RWPE1 (cell line): ENCODE measurements around the gene SLC26A1.

Source experiments
- CTCF ChIA-PET: fragments of 350-600 bp; sonication (Branson Sonifier 250); formaldehyde crosslinking; extraction: SDS; loops from one replicate; lab custom pipeline; 2021; lab: Yijun Ruan, JAX
- POLR2A ChIA-PET: fragments of 400-600 bp; formaldehyde crosslinking; extraction: SDS; loops from one replicate; lab custom pipeline; 2020; ENCODE audit warnings: antibody characterized with exemption; ENCODE audit not compliant: low non-redundant PET; lab: Yijun Ruan, JAX
- DNase-seq: peaks from one replicate; pipeline ENCODE4 v3.0.0; 2012; ENCODE audit warnings: low spot score
- H3K27ac ChIP-seq: fragments of 450-650 bp; 2 replicates; pipeline ENCODE4 v1.5.1; 2017
- CTCF ChIP-seq: fragments of 450-650 bp; conservative IDR thresholded peaks from 2 replicates; pipeline ENCODE4 v1.5.1; 2017; ENCODE audit warnings: low read depth, mild to moderate bottlenecking

Gene SLC26A1

GRCh38 chr4:961351-962230 lies 31.6 kb downstream of the SLC26A1 start:
- POLR2A ChIA-PET = no interaction called here
- CTCF ChIA-PET = interaction anchor here (0.6 kb wide), 1 partner anchor 19 kb away, joined by 8 read pairs; no protein-coding TSS in a partner anchor
- TF ChIP-seq CTCF = no peak
- H3K27ac ChIP-seq = peak overlapping the region; percentile 58
- DNase-seq = peak; percentile 40

- POLR2A ChIA-PET = no interaction called here
- TF ChIP-seq CTCF = no peak
- no peak overlapping the region; the same call in 1 of the 2 replicates for H3K27ac ChIP-seq
- CTCF ChIA-PET = interaction anchor here (0.6 kb wide), 1 partner anchor 19 kb away, joined by 8 read pairs; no protein-coding TSS in a partner anchor
- DNase-seq = no peak
These were observed 32.4 kb downstream of the SLC26A1 start for GRCh38 chr4:960636-961350.

- peak overlapping the region; percentile 21; the same call in 1 of the 2 replicates for H3K27ac ChIP-seq
- no peak for TF ChIP-seq CTCF
- CTCF ChIA-PET = no interaction called here
- DNase-seq = no peak
- POLR2A ChIA-PET = no interaction called here
These were observed 33.0 kb downstream of the SLC26A1 start for GRCh38 chr4:960140-960635.

GRCh38 chr4:959338-960139 lies 33.7 kb downstream of the SLC26A1 start:
- POLR2A ChIA-PET = no interaction called here
- CTCF ChIA-PET = no interaction called here
- DNase-seq = no peak
- TF ChIP-seq CTCF = no peak
- peak overlapping the region; percentile 21; the same call in 1 of the 2 replicates for H3K27ac ChIP-seq

GRCh38 chr4:958696-959337 lies 34.4 kb downstream of the SLC26A1 start:
- no peak overlapping the region for H3K27ac ChIP-seq
- ChIA-PET CTCF (no interaction called here), POLR2A (no interaction called here)
- no peak for TF ChIP-seq CTCF
- no peak for DNase-seq

- no peak for TF ChIP-seq CTCF
- ChIA-PET CTCF (no interaction called here), POLR2A (no interaction called here)
- DNase-seq = no peak
- no peak overlapping the region for H3K27ac ChIP-seq
These were observed 34.9 kb downstream of the SLC26A1 start for GRCh38 chr4:958314-958665.
